HG03432 (cell line): Measurements from ENCODE around the gene CCDC87.
"Not testable (repeated sequence)": the region's sequence is repeated elsewhere in the genome, so short reads cannot be mapped to it uniquely, and the experiment has no call there.

ENCODE experiments used
- ATAC-seq: cut with Tn5 transposase; IDR thresholded peaks from one replicate; pipeline ENCODE4 v1.9.1; 2021; ENCODE audit warnings: mild to moderate bottlenecking, moderate library complexity; ENCODE audit not compliant: unreplicated experiment

Gene CCDC87

GRCh38 chr11:66557733-66558326, 35.0 kb downstream of the CCDC87 start:
- ATAC-seq, result no peak

DNA sequence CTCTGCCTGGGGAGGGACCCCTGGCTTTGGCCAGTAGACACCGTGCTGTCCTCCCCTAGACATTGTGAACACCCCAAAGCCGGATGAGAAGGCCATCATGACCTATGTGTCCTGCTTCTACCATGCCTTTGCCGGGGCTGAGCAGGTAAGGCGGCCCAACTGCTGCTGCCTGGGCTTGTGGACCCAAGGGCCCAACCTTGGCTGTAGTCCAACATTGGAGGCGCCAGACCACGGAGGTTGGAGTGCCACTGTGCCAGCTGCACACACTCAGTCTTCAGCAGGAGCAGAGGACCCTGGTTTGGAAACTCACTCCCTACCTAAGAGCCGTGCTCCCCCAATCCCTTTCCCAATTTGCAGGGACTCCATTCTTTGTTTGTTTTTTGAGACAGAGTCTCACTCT, 36.8 kb downstream of the CCDC87 start:
- ATAC-seq, result no peak

DNA sequence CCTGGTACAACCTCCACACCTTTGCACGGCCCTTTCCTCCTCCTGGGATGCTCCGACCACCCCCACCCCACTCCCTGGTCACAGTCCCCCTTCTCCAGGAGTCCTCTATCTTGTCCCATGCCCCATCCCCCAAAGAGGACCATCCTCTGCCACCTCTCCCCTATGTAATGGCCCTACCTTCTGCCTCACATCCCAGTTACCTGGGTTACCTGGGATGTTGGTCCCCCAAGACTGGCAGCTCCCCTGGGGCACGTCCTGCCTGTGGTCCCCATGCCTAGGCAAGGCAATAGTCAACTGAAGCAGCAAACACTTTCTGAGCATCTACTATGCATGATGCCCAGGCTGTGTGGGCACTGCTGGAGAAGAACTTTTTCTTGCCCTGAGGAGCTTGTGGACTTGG, 37.4 kb downstream of the CCDC87 start:
- ATAC-seq, result no peak

DNA sequence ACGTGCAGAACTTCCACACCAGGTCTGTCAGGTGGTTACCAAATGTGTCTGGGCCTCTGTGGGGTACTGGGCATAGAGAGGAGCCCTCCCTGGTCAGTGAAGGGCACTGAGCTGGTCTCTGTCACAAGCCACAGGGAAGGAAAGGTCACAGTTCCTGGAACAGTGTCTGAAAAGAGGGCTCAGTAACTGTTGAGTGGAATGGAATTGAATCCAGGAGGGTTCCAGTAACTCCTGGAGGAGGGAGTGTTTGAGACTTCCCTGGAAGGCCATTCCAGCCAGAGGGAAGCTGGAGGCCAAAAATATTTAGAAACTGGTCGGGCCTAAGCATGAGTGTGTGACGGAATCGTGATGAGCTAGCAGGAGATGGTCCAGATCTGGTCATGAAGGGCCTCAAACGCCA, 38.3 kb downstream of the CCDC87 start:
- ATAC-seq, result no peak

GRCh38 chr11:66550887-66551286, 42.0 kb downstream of the CCDC87 start:
- no peak for ATAC-seq

DNA sequence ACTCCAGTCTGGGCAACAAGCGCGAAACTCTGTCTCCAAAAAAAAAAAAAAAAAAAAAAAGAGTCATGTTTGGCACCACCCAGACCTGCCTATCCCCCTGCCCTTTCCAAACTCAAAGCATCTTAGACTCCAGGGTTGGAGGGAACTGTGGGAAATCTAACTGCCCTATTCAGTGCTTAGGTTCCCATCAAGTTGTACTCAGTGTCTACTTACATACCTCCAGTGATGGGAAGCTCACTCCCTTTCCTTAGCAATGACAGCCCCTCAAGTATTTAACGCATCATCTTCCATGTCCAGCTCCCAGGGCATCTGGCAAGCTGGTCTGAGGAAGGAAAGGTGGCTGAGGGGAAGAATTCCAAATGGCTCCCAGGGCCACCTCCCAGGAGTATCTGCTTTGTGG, 43.2 kb downstream of the CCDC87 start:
- ATAC-seq, result no peak

DNA sequence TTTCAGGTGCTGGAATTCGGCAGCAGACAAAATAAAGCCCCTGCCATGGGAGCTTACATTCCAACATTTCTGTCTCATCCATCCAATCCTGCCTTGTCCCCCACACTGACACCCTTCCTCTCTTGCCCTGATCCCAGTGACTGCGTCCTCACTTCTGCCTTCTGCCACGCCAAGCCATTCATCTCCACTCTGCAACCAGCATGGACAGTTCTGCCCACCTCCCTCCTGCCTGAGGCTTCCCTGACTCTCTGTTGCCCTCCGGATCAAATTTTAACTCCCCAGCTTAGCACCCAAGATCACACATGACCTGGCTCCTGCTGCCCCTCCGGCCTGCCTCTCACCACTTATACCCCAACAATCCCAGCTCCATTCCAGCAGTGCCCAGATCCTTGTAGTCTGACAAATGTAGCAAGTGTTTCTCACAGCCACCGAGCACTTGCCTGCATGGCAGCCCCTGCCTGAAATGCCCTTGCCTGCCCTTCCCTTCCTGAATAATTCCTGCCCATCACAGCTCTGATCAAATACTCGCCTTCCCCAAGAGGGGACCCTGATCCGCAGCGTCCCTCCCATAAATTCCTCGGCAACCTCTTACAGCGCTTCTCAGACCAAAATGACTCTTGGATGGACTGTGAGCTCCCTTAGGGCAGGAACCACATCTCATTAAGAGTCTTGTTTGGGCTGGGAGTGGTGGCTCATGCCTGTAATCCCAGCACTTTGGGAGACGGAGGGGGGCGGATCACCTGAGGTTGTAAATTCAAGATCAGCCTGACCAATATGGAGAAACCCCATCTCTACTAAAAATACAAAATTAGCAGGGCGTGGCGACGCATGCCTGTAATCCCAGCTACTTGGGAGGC, 43.9 kb downstream of the CCDC87 start:
- ATAC-seq, result no peak

DNA sequence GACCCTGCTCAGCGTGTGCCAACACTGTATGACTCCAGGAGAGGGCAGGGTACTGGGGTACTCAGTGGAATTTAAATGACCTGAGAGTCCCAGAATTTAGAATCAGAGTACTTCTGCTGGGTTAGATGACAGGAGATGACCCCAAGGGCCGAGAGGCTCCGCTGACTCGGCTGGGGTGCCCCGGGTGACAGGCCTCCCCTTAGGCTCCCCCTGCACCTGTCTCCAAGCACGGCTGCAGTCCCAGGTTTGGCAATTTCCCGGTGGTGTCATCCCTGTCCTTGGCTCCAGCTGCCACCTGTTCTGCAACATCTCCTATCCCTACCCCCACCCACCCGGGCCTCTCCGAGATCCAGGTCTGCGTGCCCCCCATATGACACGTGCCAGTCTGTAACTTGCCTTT, 44.8 kb downstream of the CCDC87 start:
- ATAC-seq, result no peak

DNA sequence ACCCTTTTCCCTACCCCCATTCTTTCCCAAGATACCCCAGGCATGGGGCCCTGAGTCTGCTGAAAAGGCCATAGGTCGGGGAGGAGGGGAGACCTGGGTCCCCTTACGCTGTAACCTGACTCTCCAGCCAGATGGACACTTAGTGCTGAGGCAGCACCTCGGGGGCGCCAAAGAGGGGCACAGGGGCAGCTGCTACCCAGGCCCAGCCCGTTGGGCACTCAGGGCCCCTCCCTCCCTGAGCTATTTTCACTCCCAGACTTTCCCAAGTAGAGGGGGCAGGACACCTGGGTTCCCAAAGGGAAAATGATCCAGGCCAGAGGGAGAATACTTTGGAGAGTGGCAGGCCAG, 45.2 kb downstream of the CCDC87 start:
- ATAC-seq, result no peak

DNA sequence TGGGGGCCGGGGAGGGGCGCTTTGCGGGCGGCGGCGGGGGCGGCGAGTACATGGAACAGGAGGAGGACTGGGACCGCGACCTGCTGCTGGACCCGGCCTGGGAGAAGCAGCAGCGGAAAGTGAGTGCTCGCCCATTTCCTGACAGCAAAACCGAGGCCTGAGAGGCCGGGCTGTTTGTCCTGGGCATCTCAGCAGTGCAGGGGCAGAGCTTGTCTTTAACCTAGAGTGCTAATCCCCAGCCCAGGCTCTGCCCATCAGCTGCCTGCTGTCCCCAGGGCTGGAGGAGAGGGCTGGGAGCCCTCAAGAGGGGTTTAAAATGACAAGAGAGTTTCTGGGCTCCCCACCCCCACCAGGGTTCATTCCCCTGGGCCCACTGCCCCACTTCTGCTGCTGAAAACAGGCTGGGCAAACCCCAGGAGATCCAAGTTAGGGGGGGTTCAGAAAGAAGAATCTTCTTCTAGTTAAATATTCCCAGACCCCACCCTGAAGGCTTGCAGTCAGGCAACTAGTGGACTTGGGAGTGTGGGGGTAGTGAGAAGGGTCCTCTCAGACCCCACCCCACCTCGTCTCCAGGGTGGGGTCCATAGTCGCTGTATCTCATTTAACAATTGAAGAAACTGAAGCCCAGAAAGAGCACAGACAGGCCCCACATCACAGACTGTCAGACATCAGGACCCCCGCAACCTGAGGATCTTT, 45.7 kb downstream of the CCDC87 start:
- ATAC-seq, result no peak

DNA sequence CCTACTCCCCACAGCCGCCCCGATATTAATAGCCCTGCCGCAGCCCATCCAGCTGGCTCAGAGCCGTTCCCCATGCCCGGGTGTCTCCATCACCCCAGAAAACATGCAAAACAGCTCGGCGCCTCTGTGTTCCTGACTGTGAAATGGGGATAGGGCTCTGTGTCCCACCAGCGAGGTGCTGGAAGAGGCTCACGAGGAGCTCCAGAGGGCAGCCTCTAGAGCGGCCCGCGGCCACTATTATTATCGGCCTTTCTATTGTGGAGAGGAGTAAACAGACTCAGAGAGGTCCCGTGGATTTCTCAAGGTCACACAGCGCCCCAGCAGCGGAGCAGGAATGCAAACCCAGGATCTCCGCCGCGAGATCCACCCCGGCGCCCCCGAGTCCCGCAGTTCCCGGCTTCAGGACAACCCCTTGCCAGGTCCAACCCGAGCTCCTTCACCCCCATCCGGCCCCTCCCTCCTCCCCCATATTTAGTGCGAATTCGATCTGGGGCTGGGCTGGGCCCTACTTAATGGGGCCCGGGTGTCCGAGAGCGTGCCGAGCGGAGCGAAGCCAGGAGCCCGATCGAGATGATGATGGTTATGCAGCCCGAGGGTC, 46.4 kb downstream of the CCDC87 start, which contains the start of gene ACTN3:
ACTN3 (plus strand) TSS at position 536 of the 598 bp plus-strand sequence; CDS start at position 571, 35 bp downstream.
- ATAC-seq, result no peak

DNA sequence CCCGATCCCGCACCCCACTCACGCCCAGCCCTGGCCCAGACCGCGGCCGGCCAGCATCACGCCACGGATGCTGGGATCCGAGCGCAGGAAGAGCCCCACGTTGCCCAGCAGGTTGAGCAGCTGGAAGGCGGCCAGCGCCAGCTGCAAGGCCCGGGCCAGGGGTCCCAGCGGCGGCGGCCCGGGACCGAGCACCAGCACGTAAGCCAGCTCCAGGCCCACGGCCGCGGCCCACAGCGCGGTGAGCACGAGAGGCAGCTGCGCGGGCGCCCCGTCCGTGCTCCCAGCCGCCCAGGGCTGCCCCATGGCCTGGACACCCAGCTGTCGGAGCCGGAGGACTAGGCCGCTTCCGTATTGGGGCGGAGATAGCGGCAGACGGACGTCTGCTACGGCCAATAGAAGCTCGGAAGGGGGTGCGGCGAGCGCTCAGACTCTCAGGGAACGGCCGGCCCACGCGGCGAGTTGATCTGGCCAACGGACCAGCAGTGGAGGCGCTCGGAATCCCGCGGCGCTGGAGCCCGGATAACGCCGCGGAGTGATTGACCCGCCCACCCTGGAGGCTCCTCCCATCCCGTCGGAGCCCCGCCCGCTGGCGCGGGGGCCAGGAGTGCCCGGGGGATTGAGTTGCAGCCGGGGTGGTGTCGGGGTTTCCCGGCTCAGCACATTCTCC, 47.0 kb downstream of the CCDC87 start, which contains the start of gene ZDHHC24:
ZDHHC24 (minus strand) TSS at position 348 of the 667 bp plus-strand sequence; CDS start at position 303, 45 bp downstream.
- ATAC-seq, result peak; percentile 85

DNA sequence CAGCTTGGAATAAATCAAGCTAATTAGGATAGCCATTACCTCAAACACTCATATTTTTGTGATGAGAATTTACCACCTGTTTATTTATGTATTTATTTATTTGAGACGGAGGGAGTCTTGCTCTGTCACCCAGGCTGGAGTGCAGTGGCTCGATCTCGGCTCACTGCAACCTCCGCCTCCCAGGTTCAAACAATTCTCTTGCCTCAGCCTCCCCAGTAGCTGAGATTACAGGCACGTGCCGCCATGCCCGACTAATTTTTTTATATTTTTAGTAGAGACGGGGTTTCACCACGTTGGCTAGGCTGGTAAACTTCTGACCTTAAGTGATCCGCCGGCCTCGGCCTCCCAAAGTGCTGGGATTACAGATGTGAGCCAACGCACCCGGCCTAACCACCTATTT, 47.9 kb downstream of the CCDC87 start:
- ATAC-seq, result not testable (repeated sequence)

DNA sequence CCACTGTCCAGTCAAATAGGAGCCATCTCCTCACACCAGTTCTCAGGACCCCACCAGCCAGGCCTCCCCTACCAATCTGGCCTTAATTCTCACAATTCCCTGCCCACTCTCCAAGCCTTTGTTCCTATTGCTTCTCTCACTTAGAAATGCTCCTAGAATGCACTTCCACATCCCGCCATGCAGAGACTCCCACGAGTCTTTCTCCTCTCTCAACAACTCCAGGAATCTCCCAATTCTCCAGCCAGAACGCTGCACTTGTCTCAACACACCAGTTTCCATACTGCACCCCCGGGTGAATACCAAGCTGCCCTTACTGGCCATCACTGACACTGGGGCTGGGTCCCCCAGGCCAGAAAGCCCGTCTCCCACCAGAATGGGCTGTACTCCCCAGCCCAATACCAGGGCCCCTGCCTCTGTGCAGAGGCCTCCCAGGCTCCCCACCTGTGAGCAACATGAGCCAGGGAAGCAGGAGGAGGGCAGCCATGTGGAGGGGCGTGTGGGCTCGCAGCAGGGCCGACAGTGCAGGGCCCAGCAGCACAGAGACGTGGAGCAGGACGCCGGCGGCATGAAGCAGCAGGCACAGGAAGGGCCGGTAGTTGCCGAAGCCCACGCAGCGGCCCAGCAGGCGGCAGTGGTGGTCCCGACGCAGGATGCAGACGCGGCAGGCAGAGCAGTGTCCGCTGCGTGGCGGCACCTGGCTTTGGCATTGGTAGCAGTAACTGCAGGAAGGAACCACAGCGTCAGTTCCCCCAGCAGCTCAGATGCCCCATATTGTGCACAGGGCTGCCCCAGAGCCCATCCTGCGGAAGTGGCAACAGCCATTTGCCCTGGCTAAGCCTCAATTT, 49.4 kb downstream of the CCDC87 start:
- ATAC-seq, result no peak

GRCh38 chr11:66542362-66542761, 50.5 kb downstream of the CCDC87 start:
- no peak for ATAC-seq

DNA sequence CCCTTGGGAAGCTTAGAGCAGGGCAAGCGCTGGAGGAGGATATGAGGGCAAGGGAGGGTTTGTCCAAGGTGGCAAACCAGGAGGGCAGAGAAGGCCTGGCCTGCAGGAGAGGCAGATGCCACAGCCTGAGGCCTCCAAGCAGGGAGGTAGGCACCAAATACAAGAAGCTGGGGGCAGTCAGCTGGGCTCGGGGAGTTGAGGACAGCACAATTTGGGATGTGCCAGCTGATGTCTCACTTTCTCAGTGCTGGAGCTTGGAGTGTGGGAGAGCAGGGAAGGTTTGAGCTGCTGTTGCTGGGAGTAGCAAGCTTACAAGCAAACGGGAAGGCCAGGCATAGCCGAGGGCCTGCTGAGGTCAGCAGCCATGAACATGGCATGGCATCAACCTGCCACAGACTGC, 51.0 kb downstream of the CCDC87 start:
- ATAC-seq, result no peak

- not testable (repeated sequence) for ATAC-seq
Measured at GRCh38 chr11:66540598-66540997, 52.3 kb downstream of the CCDC87 start.
